HEK293 (cell line): Measurements from ENCODE around the gene SORT1.

Experiments
- CTCF ChIA-PET: fragments of 350-600 bp; formaldehyde crosslinking; extraction: SDS; loops from one replicate; lab custom pipeline; 2021; ENCODE audit warnings: antibody characterized with exemption; lab: Yijun Ruan, JAX
- POLR2A ChIA-PET: fragments of 300-600 bp; formaldehyde crosslinking; extraction: SDS; loops from one replicate; lab custom pipeline; 2020; ENCODE audit warnings: antibody characterized with exemption, inconsistent platforms; lab: Yijun Ruan, JAX
- H3K27ac ChIP-seq: fragments of 200-500 bp; sonication (Bioruptor generic); 2 replicates; pipeline ENCODE4 v1.5.1; 2014; ENCODE audit warnings: low read depth, low read length, control low read depth, inconsistent platforms; ENCODE audit errors: extremely low read depth
- H3K36me3 ChIP-seq, 2 experiments: fragments of 200-500 bp in 1 of 2; sonication (Bioruptor generic) in 1 of 2; 1 replicate in 1 of 2; 2 replicates in 1 of 2; pipeline ENCODE4 v1.5.1; 2014 to 2017; ENCODE audit warnings: inconsistent platforms in 2 of 2, low read length in 2 of 2; ENCODE audit not compliant: control insufficient read depth in 2 of 2, insufficient read depth in 1 of 2
- H3K4me1 ChIP-seq: fragments of 200-500 bp; sonication (Bioruptor generic); 2 replicates; pipeline ENCODE4 v1.5.1; 2014; ENCODE audit warnings: mild to moderate bottlenecking, low read length, inconsistent platforms; ENCODE audit not compliant: control insufficient read depth, insufficient read depth
- H3K4me3 ChIP-seq: 2 replicates; pipeline ENCODE4 v1.5.1; 2011; ENCODE audit warnings: low read depth, mild to moderate bottlenecking, control low read depth, low read length, moderate library complexity
- H3K9me3 ChIP-seq: fragments of 200-500 bp; sonication (Bioruptor generic); 2 replicates; pipeline ENCODE4 v1.5.1; 2014; ENCODE audit warnings: low read depth, low read length, inconsistent platforms; ENCODE audit not compliant: control insufficient read depth, insufficient read depth
- ATF2 ChIP-seq: fragments of 450-650 bp; formaldehyde crosslinking; IDR thresholded peaks from 2 replicates; pipeline ENCODE4 v1.5.1; 2016; ENCODE audit warnings: missing biosample characterization, missing genetic modification characterization, low read depth
- BCL11A ChIP-seq: fragments of 450-650 bp; formaldehyde crosslinking; IDR thresholded peaks from 2 replicates; pipeline ENCODE4 v1.5.1; 2016; ENCODE audit warnings: low read depth, missing biosample characterization, missing genetic modification characterization
- CTCF ChIP-seq: fragments of 450-650 bp; formaldehyde crosslinking; IDR thresholded peaks from 2 replicates; pipeline ENCODE4 v1.5.1; 2016; ENCODE audit warnings: missing biosample characterization, missing genetic modification characterization
- KLF10 ChIP-seq: fragments of 450-650 bp; IDR thresholded peaks from 2 replicates; pipeline ENCODE4 v1.5.1; 2018; ENCODE audit warnings: missing biosample characterization, mild to moderate bottlenecking, missing genetic modification characterization
- KLF8 ChIP-seq: fragments of 450-650 bp; formaldehyde crosslinking; IDR thresholded peaks from 2 replicates; pipeline ENCODE4 v1.5.1; 2016; ENCODE audit warnings: missing biosample characterization, missing genetic modification characterization
- MYNN ChIP-seq: fragments of 450-650 bp; formaldehyde crosslinking; IDR thresholded peaks from 2 replicates; pipeline ENCODE4 v1.5.1; 2016; ENCODE audit warnings: missing biosample characterization, missing genetic modification characterization, borderline replicate concordance
- SCRT1 ChIP-seq: fragments of 450-650 bp; formaldehyde crosslinking; IDR thresholded peaks from 2 replicates; pipeline ENCODE4 v1.5.1; 2016; ENCODE audit warnings: missing biosample characterization, missing genetic modification characterization, borderline replicate concordance
- SCRT2 ChIP-seq: fragments of 450-650 bp; formaldehyde crosslinking; IDR thresholded peaks from 2 replicates; pipeline ENCODE4 v1.5.1; 2016; ENCODE audit warnings: missing biosample characterization, missing genetic modification characterization
- SP7 ChIP-seq: fragments of 450-650 bp; formaldehyde crosslinking; IDR thresholded peaks from 2 replicates; pipeline ENCODE4 v1.5.1; 2016; ENCODE audit warnings: missing biosample characterization, missing genetic modification characterization
- ZBTB10 ChIP-seq: fragments of 450-650 bp; formaldehyde crosslinking; IDR thresholded peaks from 2 replicates; pipeline ENCODE4 v1.5.1; 2016; ENCODE audit warnings: missing biosample characterization, missing genetic modification characterization
- ZBTB17 ChIP-seq: fragments of 450-650 bp; formaldehyde crosslinking; IDR thresholded peaks from 2 replicates; pipeline ENCODE4 v1.5.1; 2016; ENCODE audit warnings: missing biosample characterization, missing genetic modification characterization
- ZEB2 ChIP-seq: fragments of 450-650 bp; formaldehyde crosslinking; IDR thresholded peaks from 2 replicates; pipeline ENCODE4 v1.5.1; 2016; ENCODE audit warnings: missing biosample characterization, missing genetic modification characterization
- ZIC2 ChIP-seq: fragments of 450-650 bp; formaldehyde crosslinking; IDR thresholded peaks from 2 replicates; pipeline ENCODE4 v1.5.1; 2016; ENCODE audit warnings: missing biosample characterization, missing genetic modification characterization
- ZNF146 ChIP-seq: fragments of 450-650 bp; formaldehyde crosslinking; IDR thresholded peaks from 2 replicates; pipeline ENCODE4 v1.5.1; 2016; ENCODE audit warnings: missing biosample characterization, missing genetic modification characterization
- ZNF2 ChIP-seq: fragments of 450-650 bp; formaldehyde crosslinking; IDR thresholded peaks from 2 replicates; pipeline ENCODE4 v1.5.1; 2016; ENCODE audit warnings: missing biosample characterization, missing genetic modification characterization
- ZNF501 ChIP-seq: fragments of 450-650 bp; formaldehyde crosslinking; IDR thresholded peaks from 2 replicates; pipeline ENCODE4 v1.5.1; 2016; ENCODE audit warnings: missing biosample characterization, missing genetic modification characterization
- ZNF596 ChIP-seq: fragments of 450-650 bp; IDR thresholded peaks from 2 replicates; pipeline ENCODE4 v1.5.0; 2018; ENCODE audit warnings: missing biosample characterization, mild to moderate bottlenecking, missing genetic modification characterization, moderate library complexity
- ZNF600 ChIP-seq: fragments of 450-650 bp; formaldehyde crosslinking; IDR thresholded peaks from 2 replicates; pipeline ENCODE4 v1.5.1; 2016; ENCODE audit warnings: missing biosample characterization, missing genetic modification characterization
- ZNF626 ChIP-seq: fragments of 450-650 bp; sonication (Bioruptor Pico); formaldehyde crosslinking; IDR thresholded peaks from 2 replicates; pipeline ENCODE4 v1.5.1; 2018; ENCODE audit warnings: missing biosample characterization, missing genetic modification characterization, inconsistent platforms
- ZNF654 ChIP-seq: fragments of 450-650 bp; formaldehyde crosslinking; IDR thresholded peaks from 2 replicates; pipeline ENCODE4 v1.5.1; 2016; ENCODE audit warnings: low read depth, missing biosample characterization, missing genetic modification characterization
- ZSCAN30 ChIP-seq: fragments of 450-650 bp; IDR thresholded peaks from 2 replicates; pipeline ENCODE4 v1.5.1; 2018; ENCODE audit warnings: missing biosample characterization, mild to moderate bottlenecking, missing genetic modification characterization, moderate library complexity

SORT1 gene

GRCh38 chr1:109264379-109264755 is 133.4 kb downstream of the SORT1 start (continued):
- TF ChIP-seq ZNF626 (tag by site-specific recombination) (no peak), ZSCAN30 (tag by site-specific recombination) (no peak), KLF10 (tag by site-specific recombination) (no peak)

GRCh38 chr1:109263597-109264378 is 133.9 kb downstream of the SORT1 start:
- H3K36me3 ChIP-seq: peaks cover 0 to 91% of the 10 kb centered on the region in 2 experiments; a peak in 1 of 3 replicates

More at GRCh38 chr1:109263597-109264378, 133.9 kb downstream of the SORT1 start:
- no peaks in the 10 kb centered on the region for H3K9me3 ChIP-seq
- ChIA-PET POLR2A (no interaction called here), CTCF (interaction anchor here (0.6 to 4.5 kb wide), 19 partner anchors 9 to 227 kb away, joined by 3 to 42 read pairs (median 3); partner anchors contain the start of genes PSRC1, SARS1 and SORT1)
- TF ChIP-seq ATF2 (tag by site-specific recombination) (no peak), SCRT1 (tag by site-specific recombination) (peak; percentile 97), ZSCAN30 (tag by site-specific recombination) (peak; percentile 73; the same call in 1 of the 2 replicates), KLF8 (tag by site-specific recombination) (0 out of 2 replicates have a peak, but pooled peaks have one; percentile 44), ZIC2 (tag by site-specific recombination) (no peak), ZNF2 (tag by site-specific recombination) (peak; percentile 84; the same call in 1 of the 2 replicates), ZBTB17 (tag by site-specific recombination) (peak; percentile 29; the same call in 1 of the 2 replicates), ZNF596 (no peak), ZBTB10 (tag by site-specific recombination) (peak; percentile 35; the same call in 1 of the 2 replicates), ZEB2 (tag by site-specific recombination) (peak; percentile 40; the same call in 1 of the 2 replicates), BCL11A (0 out of 2 replicates have a peak, but pooled peaks have one; percentile 33), ZNF654 (tag by site-specific recombination) (peak; percentile 41), MYNN (tag by site-specific recombination) (no peak), SP7 (tag by site-specific recombination) (no peak), CTCF (tag by site-specific recombination) (peak; percentile 97), ZNF146 (peak; percentile 21; the same call in 1 of the 2 replicates), ZNF600 (tag by site-specific recombination) (peak; percentile 59), SCRT2 (tag by site-specific recombination) (peak; percentile 99), ZNF501 (tag by site-specific recombination) (0 out of 2 replicates have a peak, but pooled peaks have one; percentile 39)
- no peak overlapping the region for H3K27ac ChIP-seq
- H3K4me1 ChIP-seq: no peaks in the 10 kb centered on the region
- no peak overlapping the region for H3K4me3 ChIP-seq
